ENCODE results near the gene MTMR10. TPM values are rescaled to one million over a fixed set of nuclear protein-coding genes. Genes with fewer than 3 reads are reported as not detected.

The MTMR10 gene
- total RNA-seq, 5 donors from 2014 or later (not counting 1 experiment from before 2014, with no cell fraction given) = 29.2 to 40.7 (median 33.1) TPM

Other genes with a start within 250 kb of the MTMR10 start
- gene FAN1, start 87.7 kb downstream of the MTMR10 start, total RNA-seq = 10 to 100 TPM; 21.2 to 31.2 (median 26.7) TPM
- gene TRPM1, start 110.1 kb upstream of the MTMR10 start, total RNA-seq = not detected

Data from T-cell (primary cell).